K562 (cell line): Measurements from ENCODE around the gene RPH3AL. TPM values are rescaled to one million over a fixed set of nuclear protein-coding genes. Genes with fewer than 3 reads are reported as not detected.

Source experiments
- ATAC-seq: fragments of 200-7000 bp; cut with Tn5 transposase; 3 replicates; pipeline ENCODE4 v1.9.1; 2020; ENCODE audit warnings: moderate library complexity
- BruUV-seq: library from RNA; stranded (reverse); fragments of 400-500 nt; replicated peaks from 2 replicates; lab custom pipeline; 2021; lab: Mats Ljungman, UMichigan
- CTCF ChIA-PET: fragments of 300-600 bp; formaldehyde crosslinking; extraction: SDS; loops from one replicate; lab custom pipeline; 2021; ENCODE audit warnings: low intra/inter-chr PET ratio; lab: Yijun Ruan, JAX
- POLR2A ChIA-PET: fragments of 300-600, 350-650 bp; sonication (Branson Sonifier 250); formaldehyde crosslinking; extraction: SDS; loops from one replicate; lab custom pipeline; 2021; ENCODE audit warnings: antibody characterized with exemption, inconsistent platforms; lab: Yijun Ruan, JAX
- DNase-seq, 4 experiments: peaks; one replicate each; pipeline versions ENCODE4 v3.0.0 to v3.0.0-alpha.2; 2011 to 2018; ENCODE audit warnings: low spot score in 3 of 4, mixed read lengths in 3 of 4; ENCODE audit errors: extremely low read depth in 1 of 4
- FAIRE-seq: peaks from 2 replicates; lab custom pipeline; 2011; peaks lifted over from hg19 to GRCh38; lab: Jason Lieb, UNC
- H2AFZ ChIP-seq: 2 replicates; pipeline ENCODE4 v1.6.0; 2011; ENCODE audit warnings: low read depth, low read length, control low read depth, inconsistent platforms
- H3K27ac ChIP-seq: fragments of 200-600 bp; 3 replicates; pipeline ENCODE4 v1.8.0; 2011; ENCODE audit warnings: low read depth, mild to moderate bottlenecking, control low read depth, inconsistent platforms, low read length, moderate library complexity, mixed read lengths; ENCODE audit errors: extremely low read depth
- H3K27me3 ChIP-seq, 2 experiments: fragments of 300-600 bp in 1 of 2; 2 replicates in 1 of 2; 3 replicates in 1 of 2; pipeline versions ENCODE4 v1.6.0 to v1.8.0; 2011; ENCODE audit warnings: inconsistent platforms in 2 of 2, low read length in 2 of 2, mild to moderate bottlenecking in 1 of 2, mixed read lengths in 1 of 2, moderate library complexity in 1 of 2; ENCODE audit not compliant: control insufficient read depth in 2 of 2, insufficient read depth in 2 of 2
- H3K36me3 ChIP-seq: fragments of 300-600 bp; 3 replicates; pipeline ENCODE4 v1.8.0; 2011; ENCODE audit warnings: mild to moderate bottlenecking, low read length, inconsistent platforms; ENCODE audit not compliant: control insufficient read depth, insufficient read depth
- H3K4me1 ChIP-seq, 2 experiments: fragments of 200-600 bp in 1 of 2; replicated peaks in 1 of 2; 2 replicates in 1 of 2; 3 replicates in 1 of 2; pipeline versions ENCODE4 v1.5.1 to v1.8.0; 2011; ENCODE audit warnings: inconsistent platforms in 2 of 2, low read length in 2 of 2, mild to moderate bottlenecking in 1 of 2, mixed read lengths in 1 of 2, moderate library complexity in 1 of 2; ENCODE audit not compliant: control insufficient read depth in 2 of 2, insufficient read depth in 2 of 2
- H3K4me2 ChIP-seq: 2 replicates; pipeline ENCODE4 v1.6.1; 2011; ENCODE audit warnings: low read length, control low read depth, inconsistent platforms, mixed read lengths; ENCODE audit not compliant: insufficient read depth
- H3K4me3 ChIP-seq: fragments of 200-600 bp; sonication (generic), shearing (Covaris generic); 2 replicates; pipeline ENCODE4 v1.5.1; 2016; ENCODE audit warnings: control low read depth, inconsistent platforms
- H3K79me2 ChIP-seq: fragments of 200-600 bp; 3 replicates; pipeline ENCODE4 v1.8.0; 2011; ENCODE audit warnings: low read length, inconsistent platforms; ENCODE audit not compliant: control insufficient read depth, insufficient read depth
- H3K9ac ChIP-seq, 2 experiments: 2 replicates each; pipeline versions ENCODE4 v1.6.0 to v1.6.1; 2011; ENCODE audit warnings: low read depth in 2 of 2, low read length in 2 of 2, control low read depth in 1 of 2, inconsistent platforms in 1 of 2, mild to moderate bottlenecking in 1 of 2, mixed read lengths in 1 of 2; ENCODE audit not compliant: insufficient read depth in 1 of 2
- H3K9me1 ChIP-seq: one replicate; pipeline ENCODE4 v1.6.0; 2011; ENCODE audit warnings: inconsistent platforms, mild to moderate bottlenecking, low read length, moderate library complexity; ENCODE audit not compliant: control insufficient read depth, insufficient read depth
- H3K9me3 ChIP-seq: replicated peaks from 2 replicates; pipeline ENCODE4 v1.5.1; 2011; ENCODE audit warnings: low read depth, low read length, inconsistent platforms; ENCODE audit not compliant: control insufficient read depth, insufficient read depth
- H4K20me1 ChIP-seq: replicated peaks from 2 replicates; pipeline ENCODE4 v1.6.1; 2011; ENCODE audit warnings: low read length, inconsistent platforms, mixed read lengths; ENCODE audit not compliant: control insufficient read depth, insufficient read depth
- ATF1 ChIP-seq, 2 experiments: fragments of 450-650 bp in 1 of 2; IDR thresholded peaks; 2 replicates each; pipeline ENCODE4 v1.6.1; 2016; ENCODE audit warnings: missing compliant biosample characterization in 1 of 2, missing genetic modification characterization in 1 of 2
- ZFP1 ChIP-seq: fragments of 450-650 bp; formaldehyde crosslinking; IDR thresholded peaks from 2 replicates; pipeline ENCODE4 v1.4.0; 2020; ENCODE audit warnings: mild to moderate bottlenecking, mixed read lengths
- WGBS: fragments of 100-300 bp; shearing (Covaris generic); methylation state at CpG from one replicate; pipeline ENCODE4 v1.1.6; 2016; ENCODE audit warnings: low coverage, mixed read lengths; ENCODE audit not compliant: insufficient coverage; ENCODE audit errors: missing lambda C conversion rate; 5-methylcytosine and 5-hydroxymethylcytosine counted together
- in situ Hi-C: fragments of 300-500 bp; cut with MboI; formaldehyde crosslinking; loops from 4 replicates; pipeline ENCODE4 v1.15.0; 2018; ENCODE audit warnings: inconsistent platforms, mixed read lengths
- intact Hi-C: fragments of 100-400 bp; cut with micrococcal nuclease; formaldehyde crosslinking; loops from 2 replicates; pipeline ENCODE4 v1.14.2; 2022
- polyA plus RNA-seq, 8 experiments: library from polyadenylated mRNA; depleted of rRNA in 4 of 8; stranded (reverse) in 5 of 8; unstranded in 3 of 8; fragments of >200 nt; fragmentation: Nextera tagmentation in 2 of 8; fragmentation: Illumina TruSeq in 1 of 8; extraction: Ambion mirVana in 2 of 8; extraction: Trizol in 1 of 8; gene quantifications; 2 replicates each; pipeline versions ENCODE4 v1.2.1 to v1.2.3, GENCODE V29; 2011 to 2014; ENCODE audit warnings: inconsistent platforms in 1 of 8, missing spikeins in 1 of 8
- total RNA-seq, 7 experiments: library from RNA; depleted of rRNA in 6 of 7; stranded (reverse); fragments of >200 nt in 6 of 7; fragmentation: Illumina TruSeq in 2 of 7; extraction: Trizol in 2 of 7; gene quantifications; 2 replicates each; pipeline versions ENCODE4 v1.2.1 to v1.2.3, GENCODE V29; 2011 to 2021; ENCODE audit warnings: low replicate concordance in 1 of 7
- TF ChIP-seq, protein P1 (sequence below), 2 experiments: fragments of 450-650 bp in 1 of 2; sonication (generic) in 1 of 2; formaldehyde crosslinking in 1 of 2; IDR thresholded peaks in 1 of 2; conservative IDR thresholded peaks in 1 of 2; 2 replicates each; pipeline versions ENCODE4 v1.6.1 to v1.8.1; 2016 to 2023; ENCODE audit warnings: mild to moderate bottlenecking in 2 of 2, moderate library complexity in 2 of 2, inconsistent platforms in 1 of 2, missing genetic modification reagents in 1 of 2

RPH3AL gene
- total and polyA plus RNA-seq, 9 of the 15 experiments (the other 6 are each of a cell fraction or from before 2014, with no cell fraction given) = 0.18 to 1.7 (median 0.39) TPM

DNA sequence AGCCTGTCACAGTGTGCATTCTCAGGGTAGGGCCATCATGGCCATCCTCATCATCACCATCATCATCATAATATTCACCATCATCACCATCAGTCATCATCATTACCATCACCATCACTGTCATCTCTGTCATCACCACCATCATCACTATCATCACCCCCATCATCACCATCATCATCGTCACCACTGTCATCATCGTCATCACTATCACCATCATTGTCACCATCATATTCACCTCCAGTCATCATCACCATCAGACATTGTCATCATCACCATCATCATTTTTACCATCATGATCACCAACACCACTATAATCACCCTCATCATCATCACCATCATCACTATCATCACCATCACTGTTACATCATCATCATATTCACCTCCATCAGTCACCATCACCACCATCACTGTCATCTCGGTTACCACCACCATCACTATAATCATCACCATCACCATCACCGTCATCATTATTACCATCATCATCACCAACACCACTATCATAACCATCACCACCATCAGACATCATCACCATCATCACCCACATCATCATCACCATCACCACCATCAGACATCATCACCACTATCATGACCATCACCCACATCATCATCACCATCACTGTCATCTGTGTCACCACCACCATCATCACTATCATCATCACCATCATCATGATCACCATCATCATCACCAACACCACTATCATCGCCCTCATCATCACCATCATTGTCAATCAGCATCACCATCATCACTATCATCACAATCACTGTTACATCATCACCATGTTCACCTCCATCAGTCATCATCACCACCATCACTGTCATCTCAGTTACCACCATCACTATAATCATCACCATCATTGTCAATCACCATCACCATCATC is 8.5 kb downstream of the RPH3AL start:
- Histone ChIP-seq H3K9me3 (no peaks in the 10 kb centered on the region), H2AFZ (no peak overlapping the region), H3K9ac (no peak overlapping the region), H3K4me3 (no peak overlapping the region), H3K36me3 (no peaks in the 10 kb centered on the region), H3K9me1 (no peaks in the 10 kb centered on the region), H3K27me3 (peaks cover 0 to 3% of the 10 kb centered on the region in 2 experiments; a peak in 2 of 5 replicates), H4K20me1 (no peaks in the 10 kb centered on the region), H3K4me2 (no peak overlapping the region), H3K79me2 (no peaks in the 10 kb centered on the region), H3K27ac (no peak overlapping the region), H3K4me1 (no peaks in the 10 kb centered on the region)
- ChIA-PET POLR2A (interaction anchor here (0.6 to 0.7 kb wide), 2 partner anchors 42 to 142 kb away, joined by 3 read pairs; no protein-coding TSS in a partner anchor), CTCF (no interaction called here)
- in situ Hi-C loops (no loop called here), intact Hi-C loops (no loop called here)
- DNase-seq = no peak
- TF ChIP-seq, protein P1, sequence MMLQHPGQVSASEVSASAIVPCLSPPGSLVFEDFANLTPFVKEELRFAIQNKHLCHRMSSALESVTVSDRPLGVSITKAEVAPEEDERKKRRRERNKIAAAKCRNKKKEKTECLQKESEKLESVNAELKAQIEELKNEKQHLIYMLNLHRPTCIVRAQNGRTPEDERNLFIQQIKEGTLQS (IDR thresholded peaks at IDR 0.05) = peak; percentile 17; the same call in 1 of the 2 replicates
- TF ChIP-seq, protein P1 (CRISPR knock-in tag; conservative IDR thresholded peaks at IDR 0.05) = no peak
- TF ChIP-seq ZFP1 (CRISPR knock-in tag) (no peak), ATF1 (CRISPR knock-in tag; IDR thresholded peaks at IDR 0.05) (no peak), ATF1 (tag; IDR thresholded peaks at IDR 0.05) (peak; percentile 60)
- 0% methylated on average over 4 of the region's 5 CpGs for WGBS
- ATAC-seq = no peak
- FAIRE-seq = no peak
- BruUV-seq = no TSS peak
